Muscle of back (tissue), 11 donors: ENCODE measurements around the gene MAPKAP1. TPM values are rescaled to one million over a fixed set of nuclear protein-coding genes. Genes with fewer than 3 reads are reported as not detected.
"Not testable (repeated sequence)": the region's sequence is repeated elsewhere in the genome, so short reads cannot be mapped to it uniquely, and the experiment has no call there.

Source experiments
- DNase-seq, 3 donors: peaks; one replicate each; pipeline versions ENCODE4 v3.0.0 to v3.0.0-alpha.2; 2013
- polyA plus RNA-seq, 10 donors: library from polyadenylated mRNA; unstranded; fragments of 120-200 nt; gene quantifications; one replicate each; pipeline ENCODE4 v1.2.1, GENCODE V29; 2013; ENCODE audit not compliant: insufficient read length in 10 of 10

MAPKAP1 gene
- polyA plus RNA-seq, 10 donors, result 64.5 to 81.1 (median 72.1) TPM

GRCh38 chr9:125568621-125569020 lies 138.4 kb downstream of the MAPKAP1 start:
- DNase-seq, result peak in 2 of 3 donors; percentile 27 to 44

GRCh38 chr9:125566051-125566450 lies 141.0 kb downstream of the MAPKAP1 start:
- DNase-seq, result not testable (repeated sequence)

- no peak for DNase-seq
Observed at GRCh38 chr9:125565126-125565525, 141.9 kb downstream of the MAPKAP1 start.

- DNase-seq, result no peak
Observed at GRCh38 chr9:125564631-125565030, 142.4 kb downstream of the MAPKAP1 start.

GRCh38 chr9:125561509-125562148 lies 145.4 kb downstream of the MAPKAP1 start:
- DNase-seq, result no peak

- no peak for DNase-seq
Observed at GRCh38 chr9:125559894-125560293, 147.1 kb downstream of the MAPKAP1 start.

GRCh38 chr9:125559194-125559593 lies 147.8 kb downstream of the MAPKAP1 start:
- DNase-seq, result no peak

GRCh38 chr9:125558453-125559092 lies 148.4 kb downstream of the MAPKAP1 start:
- peak; percentile 58 to 72 (median 62) for DNase-seq

- DNase-seq, result no peak
Observed at GRCh38 chr9:125556046-125556721, 150.8 kb downstream of the MAPKAP1 start.

GRCh38 chr9:125554726-125555125 lies 152.3 kb downstream of the MAPKAP1 start:
- DNase-seq, result no peak

GRCh38 chr9:125551781-125552180 lies 155.2 kb downstream of the MAPKAP1 start:
- no peak for DNase-seq

- DNase-seq, result peak; percentile 44 to 71 (median 53)
Observed at GRCh38 chr9:125549891-125550885, 156.8 kb downstream of the MAPKAP1 start.

- DNase-seq, result peak; percentile 65 to 84 (median 83)
Observed at GRCh38 chr9:125549465-125549871, 157.5 kb downstream of the MAPKAP1 start.

- no peak for DNase-seq
Observed at GRCh38 chr9:125549039-125549438, 158.0 kb downstream of the MAPKAP1 start.

- no peak for DNase-seq
Observed at GRCh38 chr9:125548141-125548540, 158.9 kb downstream of the MAPKAP1 start.

- no peak for DNase-seq
Observed at GRCh38 chr9:125547368-125547767, 159.6 kb downstream of the MAPKAP1 start.

- no peak for DNase-seq
Observed at GRCh38 chr9:125545845-125546244, 161.2 kb downstream of the MAPKAP1 start.

GRCh38 chr9:125544988-125545651 lies 161.9 kb downstream of the MAPKAP1 start:
- DNase-seq, result peak; percentile 64 to 84 (median 78)

GRCh38 chr9:125544484-125544883 lies 162.5 kb downstream of the MAPKAP1 start:
- no peak for DNase-seq

- DNase-seq, result peak in 1 of 3 donors; percentile 30
Observed at GRCh38 chr9:125541840-125542243, 165.2 kb downstream of the MAPKAP1 start.

GRCh38 chr9:125540497-125540896 lies 166.5 kb downstream of the MAPKAP1 start:
- DNase-seq, result no peak
